ENCODE data around the gene SF3B2. TPM values are rescaled to one million over a fixed set of nuclear protein-coding genes. Genes with fewer than 3 reads are reported as not detected.

Gene SF3B2
- polyA plus RNA-seq, 2 of the 4 experiments (the other 2 are of a cell fraction): 108 to 182 TPM

- DNase-seq (ENCODE audit: low read depth in 1 of 2, low spot score in 1 of 2) (no peak), ATAC-seq (no peak), FAIRE-seq (no peak)
- no peak overlapping the region for H3K4me3 ChIP-seq
- H3K9me3 ChIP-seq: no peaks in the 10 kb centered on the region
- peaks cover 9% of the 10 kb centered on the region; the same call in 1 of the 3 replicates for H3K4me1 ChIP-seq
- H3K4me2 ChIP-seq: no peak overlapping the region
- ChIA-PET CTCF (interaction anchor here (0.7 to 15.8 kb wide), 12 partner anchors 8 to 380 kb away, joined by 3 to 188 read pairs (median 4); partner anchors contain the start of genes CATSPER1 and SF3B2), POLR2A (no interaction called here)
- H3K27ac ChIP-seq: no peak overlapping the region
- WGBS (ENCODE audit: missing lambda C conversion rate): 94% methylated on average over 86 of the region's 88 CpGs
- no peak for TF ChIP-seq JUNB (IDR thresholded peaks at IDR 0.05)
- no peak for TF ChIP-seq RARB (CRISPR knock-in tag; IDR thresholded peaks at IDR 0.05)
- TF ChIP-seq FOSB (CRISPR knock-in tag; IDR thresholded peaks at IDR 0.05): no peak
- TF ChIP-seq TP53 (CRISPR knock-in tag; IDR thresholded peaks at IDR 0.05): no peak
- no peak for TF ChIP-seq HOXB13 (CRISPR knock-in tag; IDR thresholded peaks at IDR 0.05; ENCODE audit: low read depth)
- no peak for TF ChIP-seq ZNF302 (CRISPR knock-in tag; IDR thresholded peaks at IDR 0.05)
- TF ChIP-seq EP300 (IDR thresholded peaks at IDR 0.05): no peak
- no peak for TF ChIP-seq USF2 (IDR thresholded peaks at IDR 0.05)
- TF ChIP-seq HES2 (IDR thresholded peaks at IDR 0.05): no peak
- no peak for TF ChIP-seq HOXA7 (CRISPR knock-in tag; IDR thresholded peaks at IDR 0.05)
- TF ChIP-seq BHLHE40 (IDR thresholded peaks at IDR 0.05; ENCODE audit: low read depth, low read length): no peak
- TF ChIP-seq RAD21 (conservative IDR thresholded peaks at IDR 0.05 in 1 of 2, IDR thresholded peaks at IDR 0.05 in 1 of 2): no peak
- TF ChIP-seq CBX8 (IDR thresholded peaks at IDR 0.05): no peak
- TF ChIP-seq RNF2 (IDR thresholded peaks at IDR 0.05; ENCODE audit: borderline replicate concordance, low read depth): no peak
- no peak for TF ChIP-seq ZSCAN20 (CRISPR knock-in tag; IDR thresholded peaks at IDR 0.05)
These were observed 8.9 kb upstream of the SF3B2 start for GRCh38 chr11:66042996-66043906.

- DNase-seq (ENCODE audit: low read depth in 1 of 2, low spot score in 1 of 2) (no peak), FAIRE-seq (no peak), ATAC-seq (peak; percentile 4 to 30; a peak in 5 of 6 replicates)
- H3K9me3 ChIP-seq: no peaks in the 10 kb centered on the region
- no peak overlapping the region; a peak in 1 of 6 replicates for H3K27ac ChIP-seq
- CTCF ChIA-PET: interaction anchor here (0.6 to 15.8 kb wide), 39 partner anchors 9 to 1070 kb away, joined by 3 to 188 read pairs (median 5); partner anchors contain the start of genes BANF1, CATSPER1, CST6 and FIBP
- POLR2A ChIA-PET: interaction anchor here (0.6 to 1.2 kb wide), 2 partner anchors 22 to 26 kb away, joined by 3 to 4 read pairs; no protein-coding TSS in a partner anchor
- 14% methylated on average over 6 of the region's 6 CpGs for WGBS (ENCODE audit: missing lambda C conversion rate)
- peak overlapping the region; percentile 59 for H3K4me2 ChIP-seq
- H3K4me1 ChIP-seq: peaks cover 9% of the 10 kb centered on the region; the same call in 1 of the 3 replicates
- TF ChIP-seq HOXB13 (CRISPR knock-in tag; IDR thresholded peaks at IDR 0.05; ENCODE audit: low read depth) (no peak), PHF8 (IDR thresholded peaks at IDR 0.05; ENCODE audit: borderline replicate concordance, low read depth) (no peak), CBX8 (IDR thresholded peaks at IDR 0.05) (no peak), ZC3H11A (IDR thresholded peaks at IDR 0.05) (no peak)
- no peak overlapping the region for H3K4me3 ChIP-seq
These were observed 7.4 kb upstream of the SF3B2 start for GRCh38 chr11:66044757-66045156.

GRCh38 chr11:66045177-66045639, 7.0 kb upstream of the SF3B2 start:
- FAIRE-seq (no peak), DNase-seq (ENCODE audit: low read depth in 1 of 2, low spot score in 1 of 2) (peak; percentile 87 to 95), ATAC-seq (peak; percentile 86 to 96)
- no peaks in the 10 kb centered on the region for H3K9me3 ChIP-seq
- H3K4me2 ChIP-seq: peak overlapping the region; percentile 59
- WGBS (ENCODE audit: missing lambda C conversion rate): 25% methylated on average over 5 of the region's 11 CpGs
- TF ChIP-seq MAZ (IDR thresholded peaks at IDR 0.05; ENCODE audit: borderline replicate concordance, low read depth, low read length): peak; percentile 92; the same call in 1 of the 2 replicates
- TF ChIP-seq CTCF (IDR thresholded peaks at IDR 0.05): peak; percentile 88
- peak; percentile 66 for TF ChIP-seq SMC3 (IDR thresholded peaks at IDR 0.05)
- TF ChIP-seq KDM5A (IDR thresholded peaks at IDR 0.05): no peak
- no peak for TF ChIP-seq EP300 (IDR thresholded peaks at IDR 0.05)
- no peak for TF ChIP-seq HOXA7 (CRISPR knock-in tag; IDR thresholded peaks at IDR 0.05)
- TF ChIP-seq JUNB (IDR thresholded peaks at IDR 0.05): no peak
- peak; percentile 48 to 52 for TF ChIP-seq RAD21 (conservative IDR thresholded peaks at IDR 0.05 in 1 of 2, IDR thresholded peaks at IDR 0.05 in 1 of 2)
- no peak for TF ChIP-seq HOXB5 (CRISPR knock-in tag; IDR thresholded peaks at IDR 0.05)
- no peak for TF ChIP-seq HMGXB4 (CRISPR knock-in tag; IDR thresholded peaks at IDR 0.05; ENCODE audit: borderline replicate concordance)
- TF ChIP-seq ZFP36 (IDR thresholded peaks at IDR 0.05; ENCODE audit: borderline replicate concordance, partially characterized antibody): no peak
- peaks cover 9% of the 10 kb centered on the region; the same call in 1 of the 3 replicates for H3K4me1 ChIP-seq
- H3K4me3 ChIP-seq: no peak overlapping the region
- peak overlapping the region; percentile 46 to 75; a peak in 3 of 6 replicates for H3K27ac ChIP-seq
- CTCF ChIA-PET: interaction anchor here (0.6 to 15.8 kb wide), 46 partner anchors 9 to 1071 kb away, joined by 3 to 188 read pairs (median 4); partner anchors contain the start of genes BANF1, CATSPER1, CST6 and FIBP
- POLR2A ChIA-PET: interaction anchor here (0.6 to 1.2 kb wide), 2 partner anchors 23 to 26 kb away, joined by 3 to 4 read pairs; no protein-coding TSS in a partner anchor

All from A549 (cell line).